Spleen (tissue), 11 donors: ENCODE measurements around the gene CKLF. TPM values are rescaled to one million over a fixed set of nuclear protein-coding genes. Genes with fewer than 3 reads are reported as not detected.
A peak's percentile ranks its signal among the peaks of the same experiment; 100 is the strongest.

Experiments used
- DNase-seq: peaks from one replicate; pipeline ENCODE4 v3.0.0-alpha.2; 2020
- H3K27ac ChIP-seq, 8 donors: fragments of 200-600 bp; sonication (generic) in 7 of 8; 1 replicate in 4 of 8; 2 replicates in 4 of 8; pipeline versions ENCODE4 v1.5.0 to v1.8.0; 2016 to 2021; ENCODE audit warnings: inconsistent platforms in 4 of 8, mild to moderate bottlenecking in 4 of 8, moderate library complexity in 1 of 8
- H3K27me3 ChIP-seq, 7 donors: fragments of 200-600 bp; sonication (generic) in 6 of 7; replicated peaks in 1 of 7; 1 replicate in 4 of 7; 2 replicates in 3 of 7; pipeline versions ENCODE4 v1.5.0 to v1.8.0; 2016 to 2021; ENCODE audit warnings: inconsistent platforms in 3 of 7, mild to moderate bottlenecking in 1 of 7
- H3K36me3 ChIP-seq, 6 donors: fragments of 200-600 bp; sonication (generic) in 5 of 6; 1 replicate in 4 of 6; 2 replicates in 2 of 6; pipeline versions ENCODE4 v1.5.0 to v1.8.0; 2016 to 2021; ENCODE audit warnings: inconsistent platforms in 2 of 6
- H3K4me1 ChIP-seq, 6 donors: fragments of 200-600 bp; sonication (generic) in 5 of 6; 1 replicate in 3 of 6; 2 replicates in 3 of 6; pipeline versions ENCODE4 v1.5.0 to v1.8.0; 2016 to 2021; ENCODE audit warnings: inconsistent platforms in 3 of 6
- H3K4me3 ChIP-seq, 8 donors: fragments of 200-600 bp; sonication (generic) in 7 of 8; 1 replicate in 4 of 8; 2 replicates in 4 of 8; pipeline versions ENCODE4 v1.5.0 to v1.8.0; 2016 to 2021; ENCODE audit warnings: inconsistent platforms in 4 of 8, mild to moderate bottlenecking in 4 of 8, moderate library complexity in 2 of 8
- H3K9me3 ChIP-seq, 8 donors: fragments of 200-600 bp; sonication (generic) in 7 of 8; 1 replicate in 4 of 8; 2 replicates in 4 of 8; pipeline versions ENCODE4 v1.5.0 to v1.8.0; 2016 to 2021; ENCODE audit warnings: inconsistent platforms in 4 of 8
- POLR2A ChIP-seq, 3 donors: fragments of 450-650 bp; IDR thresholded peaks; one replicate each; pipeline ENCODE4 v1.5.1; 2017; ENCODE audit warnings: antibody characterized with exemption in 3 of 3, mild to moderate bottlenecking in 1 of 3
- POLR2AphosphoS5 ChIP-seq, 3 donors: sonication (generic); formaldehyde crosslinking; IDR thresholded peaks; one replicate each; pipeline ENCODE4 v1.5.1; 2017; ENCODE audit warnings: antibody characterized with exemption in 3 of 3
- WGBS, 5 donors: extraction: QIAGEN DNeasy Blood & Tissue Kit in 3 of 5; methylation state at CpG; one replicate each; pipeline versions ENCODE4 v1.1.5 to v1.1.7; 2013 to 2018; 5-methylcytosine and 5-hydroxymethylcytosine counted together
- intact Hi-C: fragments of 100-400 bp; cut with DNase I; formaldehyde crosslinking; loops from one replicate; pipeline ENCODE4 v1.15.0; 2023; ENCODE audit warnings: low total_unique reads
- polyA plus RNA-seq, 3 donors: library from polyadenylated mRNA; stranded (reverse); fragments of 200-250 nt; gene quantifications; one replicate each; pipeline ENCODE4 v1.2.1, GENCODE V29; 2013
- total RNA-seq, 7 donors: library from RNA; depleted of rRNA in 3 of 7; stranded (reverse); fragments of >200 nt in 3 of 7; fragmentation: NEBNext Ultra II Directional in 4 of 7; extraction: Animal tissue kit (Norgen Biotek cat#: 25700) in 4 of 7; gene quantifications; one replicate each; pipeline versions ENCODE4 v1.1.0 to v1.2.1, GENCODE V29; 2016 to 2021
- TF ChIP-seq, protein P1 (sequence below), 11 experiments: fragments of 200-600 bp in 7 of 11; fragments of 450-650 bp in 4 of 11; sonication (generic) in 4 of 11; IDR thresholded peaks in 8 of 11; conservative IDR thresholded peaks in 3 of 11; 1 replicate in 7 of 11; 2 replicates in 4 of 11; pipeline versions ENCODE4 v1.4.0 to v1.8.0; 2016 to 2021; ENCODE audit warnings: antibody characterized with exemption in 11 of 11, inconsistent platforms in 4 of 11, mild to moderate bottlenecking in 1 of 11
- donor health status: healthy with polysubstance abuse.
- donor health status: DM: no; HTN: no; CAD: no; lungs with moderate emphysema.
- donor health status: DM: no; HTN: no; CAD: no.
- donor health status: Bipolar disorder and iron deficiency.
- donor health status: healthy.
- donor health status: DM: no; HTN: no; CAD: no.
- donor health status: DM: yes; HTN: yes; CAD: no.

Gene CKLF
- total and polyA plus RNA-seq, 10 donors = 61.9 to 132 (median 75.4) TPM

DNA sequence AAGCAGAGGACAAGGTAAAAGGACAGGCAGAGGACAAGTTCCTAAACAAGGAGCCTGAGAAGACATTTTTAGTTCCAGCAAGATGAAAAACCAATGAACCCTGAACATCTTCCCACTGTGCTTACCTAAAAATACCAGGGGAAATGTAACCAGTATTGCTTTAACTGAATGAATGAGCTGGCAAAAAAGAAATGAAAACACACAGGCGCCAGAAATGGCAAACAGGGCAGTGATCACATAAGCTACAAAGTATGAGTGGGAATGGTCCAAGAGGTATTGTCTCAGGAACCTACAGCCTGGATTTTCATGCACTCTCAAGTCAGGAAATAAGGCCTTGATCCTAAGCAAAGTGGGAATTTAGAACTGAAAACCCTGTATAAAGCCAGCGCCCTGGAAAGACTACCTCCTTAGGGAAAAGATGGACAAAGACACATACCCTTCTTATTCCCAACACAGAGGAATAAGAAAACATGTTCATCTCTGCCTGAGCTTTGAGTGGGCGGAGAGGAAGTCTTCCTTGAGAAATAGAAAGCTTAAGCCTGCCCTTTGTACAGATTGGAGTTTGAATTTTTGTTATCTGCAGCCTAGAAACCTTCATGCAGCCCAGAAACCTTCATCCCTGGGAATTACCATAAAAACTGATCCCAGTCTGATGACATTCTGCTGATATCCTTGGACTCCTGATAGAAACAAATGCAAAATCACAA, 29.0 kb downstream of the CKLF start:
- no peak for TF ChIP-seq POLR2A (IDR thresholded peaks at IDR 0.05)
- TF ChIP-seq, protein P1, sequence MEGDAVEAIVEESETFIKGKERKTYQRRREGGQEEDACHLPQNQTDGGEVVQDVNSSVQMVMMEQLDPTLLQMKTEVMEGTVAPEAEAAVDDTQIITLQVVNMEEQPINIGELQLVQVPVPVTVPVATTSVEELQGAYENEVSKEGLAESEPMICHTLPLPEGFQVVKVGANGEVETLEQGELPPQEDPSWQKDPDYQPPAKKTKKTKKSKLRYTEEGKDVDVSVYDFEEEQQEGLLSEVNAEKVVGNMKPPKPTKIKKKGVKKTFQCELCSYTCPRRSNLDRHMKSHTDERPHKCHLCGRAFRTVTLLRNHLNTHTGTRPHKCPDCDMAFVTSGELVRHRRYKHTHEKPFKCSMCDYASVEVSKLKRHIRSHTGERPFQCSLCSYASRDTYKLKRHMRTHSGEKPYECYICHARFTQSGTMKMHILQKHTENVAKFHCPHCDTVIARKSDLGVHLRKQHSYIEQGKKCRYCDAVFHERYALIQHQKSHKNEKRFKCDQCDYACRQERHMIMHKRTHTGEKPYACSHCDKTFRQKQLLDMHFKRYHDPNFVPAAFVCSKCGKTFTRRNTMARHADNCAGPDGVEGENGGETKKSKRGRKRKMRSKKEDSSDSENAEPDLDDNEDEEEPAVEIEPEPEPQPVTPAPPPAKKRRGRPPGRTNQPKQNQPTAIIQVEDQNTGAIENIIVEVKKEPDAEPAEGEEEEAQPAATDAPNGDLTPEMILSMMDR (IDR thresholded peaks at IDR 0.05 in 8 of 11, conservative IDR thresholded peaks at IDR 0.05 in 3 of 11) = no peak
- TF ChIP-seq POLR2AphosphoS5 (IDR thresholded peaks at IDR 0.05) = no peak
- Histone ChIP-seq H3K9me3 (no peaks in the 10 kb centered on the region), H3K27ac (no peak overlapping the region), H3K4me3 (no peak overlapping the region), H3K4me1 (peaks cover 0 to 40% (median 27%) of the 10 kb centered on the region in 6 donors), H3K27me3 (peaks cover 0 to 32% (median 19%) of the 10 kb centered on the region in 7 donors), H3K36me3 (no peaks in the 10 kb centered on the region)
- WGBS, 5 donors = 61 to 89% (median 85%) methylated on average over 3 of the region's 3 CpGs
- intact Hi-C loops = no loop called here
- DNase-seq = no peak

DNA sequence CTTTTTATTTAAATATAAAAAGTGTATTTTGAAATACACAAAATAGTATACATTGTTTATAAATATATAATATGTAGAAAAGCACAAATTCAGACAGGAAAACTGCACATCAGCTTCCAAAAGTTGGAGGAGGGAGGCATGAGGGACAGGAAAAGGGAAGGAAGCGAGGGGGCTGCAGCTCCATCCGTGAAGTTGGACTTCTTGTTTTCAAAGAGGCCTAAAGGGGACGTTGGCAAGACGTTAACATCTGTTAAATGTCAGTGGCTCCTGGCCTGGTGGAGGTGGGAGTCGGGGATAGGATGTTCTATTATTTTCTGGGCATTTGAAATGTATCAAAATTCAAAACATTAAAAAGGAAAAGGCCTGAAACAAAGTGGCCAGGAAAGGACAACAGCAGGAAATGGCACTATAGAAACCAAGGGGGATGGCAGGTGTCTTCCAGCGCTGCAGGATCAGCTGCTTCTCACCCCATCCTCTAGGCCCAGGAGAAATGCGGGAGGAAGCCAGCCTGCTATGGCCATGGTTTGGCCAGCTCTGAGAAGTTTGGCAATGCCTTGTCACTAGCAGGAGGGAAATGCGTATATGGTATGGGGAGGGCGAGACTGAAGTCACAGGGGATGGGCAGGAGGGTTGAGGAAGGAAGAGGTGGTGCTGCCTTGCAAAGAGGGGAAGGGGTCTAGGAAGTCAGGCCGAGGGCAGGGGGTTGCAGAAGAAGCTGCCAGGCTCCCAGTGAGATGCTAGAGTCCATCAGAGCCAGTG, 33.3 kb downstream of the CKLF start:
- H3K4me1 ChIP-seq = peaks cover 0 to 57% (median 42%) of the 10 kb centered on the region in 6 donors
- H3K27me3 ChIP-seq = no peaks in the 10 kb centered on the region
- no peak for DNase-seq
- no peaks in the 10 kb centered on the region for H3K9me3 ChIP-seq
- no peaks in the 10 kb centered on the region for H3K36me3 ChIP-seq
- 21 to 40% (median 34%) methylated on average over 10 of the region's 10 CpGs for WGBS, 5 donors
- intact Hi-C loops = no loop called here
- peak overlapping the region in 6 of 8 donors; percentile 35 to 86 (median 62) for H3K27ac ChIP-seq
- peak overlapping the region in 1 of 8 donors; percentile 29 for H3K4me3 ChIP-seq
- TF ChIP-seq POLR2A (IDR thresholded peaks at IDR 0.05) (no peak), POLR2AphosphoS5 (IDR thresholded peaks at IDR 0.05) (peak in 2 of 3 donors; percentile 13 to 69)

DNA sequence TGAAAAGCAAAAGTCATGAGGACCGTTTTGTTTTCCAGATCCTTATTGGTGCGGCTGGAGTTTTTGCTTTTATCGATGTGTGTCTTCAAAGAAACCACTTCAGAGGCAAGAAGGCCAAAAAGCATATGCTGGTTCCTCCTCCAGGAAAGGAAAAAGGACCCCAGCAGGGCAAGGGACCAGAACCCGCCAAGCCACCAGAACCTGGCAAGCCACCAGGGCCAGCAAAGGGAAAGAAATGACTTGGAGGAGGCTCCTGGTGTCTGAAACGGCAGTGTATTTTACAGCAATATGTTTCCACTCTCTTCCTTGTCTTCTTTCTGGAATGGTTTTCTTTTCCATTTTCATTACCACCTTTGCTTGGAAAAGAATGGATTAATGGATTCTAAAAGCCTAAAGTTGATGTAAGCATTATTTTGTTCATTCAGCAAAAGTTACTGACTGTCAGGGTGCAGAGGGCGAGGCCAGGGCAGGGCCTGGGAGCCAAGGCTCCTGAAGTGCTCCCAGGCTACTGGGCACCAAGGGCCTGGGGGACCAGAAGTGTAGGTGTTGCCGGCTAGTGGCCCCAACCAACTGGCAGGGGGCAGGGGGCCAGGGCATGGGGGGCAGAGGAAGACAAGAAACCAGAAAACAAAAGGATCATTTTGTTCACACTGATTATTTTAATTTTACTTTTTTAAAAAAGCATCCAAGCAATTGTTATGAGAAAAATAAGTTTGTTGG, 35.7 kb downstream of the CKLF start:
- intact Hi-C loops = no loop called here
- H3K4me3 ChIP-seq = peak overlapping the region in 4 of 8 donors; percentile 8 to 29 (median 21)
- H3K9me3 ChIP-seq = no peaks in the 10 kb centered on the region
- H3K4me1 ChIP-seq = peaks cover 0 to 64% (median 45%) of the 10 kb centered on the region in 6 donors
- H3K27ac ChIP-seq = peak overlapping the region in 5 of 8 donors; percentile 23 to 86 (median 69)
- no peaks in the 10 kb centered on the region for H3K27me3 ChIP-seq
- no peak for TF ChIP-seq POLR2A (IDR thresholded peaks at IDR 0.05)
- TF ChIP-seq, protein P1 (IDR thresholded peaks at IDR 0.05 in 8 of 11, conservative IDR thresholded peaks at IDR 0.05 in 3 of 11) = no peak
- no peak for TF ChIP-seq POLR2AphosphoS5 (IDR thresholded peaks at IDR 0.05)
- DNase-seq = no peak
- 41 to 57% (median 47%) methylated on average over 7 of the region's 7 CpGs for WGBS, 5 donors
- H3K36me3 ChIP-seq = no peaks in the 10 kb centered on the region

DNA sequence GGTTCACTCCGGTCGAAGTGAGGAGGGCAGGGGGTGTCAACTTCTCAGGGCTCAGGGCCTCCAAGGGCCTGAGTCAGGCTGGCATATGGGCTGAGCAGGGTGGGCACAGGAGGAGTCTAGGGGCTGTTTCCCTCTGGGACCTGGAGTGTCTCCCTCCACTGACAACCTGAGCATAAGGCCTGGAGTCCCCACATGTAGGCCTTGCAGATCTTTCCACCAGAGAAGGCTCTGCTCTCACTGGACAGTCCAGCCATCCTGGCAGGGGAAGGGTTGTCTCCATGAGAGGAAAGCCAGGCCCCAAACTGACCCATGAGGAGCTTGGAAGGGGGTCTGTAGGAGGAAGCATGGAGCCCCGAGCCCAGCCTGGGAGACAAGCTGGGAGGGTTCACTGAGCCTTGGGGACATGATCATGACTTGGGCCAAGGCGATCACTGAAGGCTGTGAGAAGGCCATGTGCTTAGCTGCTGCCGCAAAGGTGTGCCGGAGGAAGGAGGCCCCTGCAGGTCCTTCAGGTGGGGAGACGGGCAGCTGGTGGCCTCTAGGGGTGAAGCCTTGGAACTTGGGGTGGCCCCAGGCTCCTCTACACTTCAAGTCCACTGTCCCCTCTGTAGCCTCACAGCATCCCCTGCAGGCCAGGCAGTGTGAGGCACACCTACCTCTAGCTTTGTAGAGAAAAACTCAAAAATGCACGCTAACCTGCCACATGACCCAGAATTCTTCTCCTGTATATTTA, 36.8 kb downstream of the CKLF start:
- peaks cover 0 to 4% (median 0%) of the 10 kb centered on the region in 8 donors for H3K9me3 ChIP-seq
- DNase-seq = peak; percentile 92
- intact Hi-C loops = no loop called here
- no peaks in the 10 kb centered on the region for H3K27me3 ChIP-seq
- TF ChIP-seq POLR2A (IDR thresholded peaks at IDR 0.05) = no peak
- TF ChIP-seq, protein P1 (IDR thresholded peaks at IDR 0.05 in 8 of 11, conservative IDR thresholded peaks at IDR 0.05 in 3 of 11) = peak; percentile 56 to 86 (median 79)
- H3K36me3 ChIP-seq = no peaks in the 10 kb centered on the region
- peak overlapping the region in 3 of 8 donors; percentile 40 to 86 (median 75) for H3K27ac ChIP-seq
- peak overlapping the region in 2 of 8 donors; percentile 5 to 16 for H3K4me3 ChIP-seq
- peaks cover 0 to 64% (median 45%) of the 10 kb centered on the region in 6 donors for H3K4me1 ChIP-seq
- WGBS, 5 donors = 74 to 85% (median 78%) methylated on average over 8 of the region's 8 CpGs
